Epithelial cell of esophagus (primary cell): ENCODE measurements around the gene FOCAD.

Experiments used
- DNase-seq: peaks from one replicate; pipeline ENCODE4 v3.0.0; 2010; ENCODE audit warnings: low read depth
- H3K4me3 ChIP-seq: 2 replicates; pipeline ENCODE4 v1.5.1; 2011; ENCODE audit warnings: mild to moderate bottlenecking, low read length, control low read depth
- TF ChIP-seq, protein P1 (sequence below): IDR thresholded peaks from 2 replicates; pipeline ENCODE4 v1.5.1; 2011; ENCODE audit warnings: low read depth, mild to moderate bottlenecking, low read length, control low read depth, inconsistent platforms; ENCODE audit not compliant: insufficient read depth; ENCODE audit errors: missing control alignments

Gene FOCAD

DNA sequence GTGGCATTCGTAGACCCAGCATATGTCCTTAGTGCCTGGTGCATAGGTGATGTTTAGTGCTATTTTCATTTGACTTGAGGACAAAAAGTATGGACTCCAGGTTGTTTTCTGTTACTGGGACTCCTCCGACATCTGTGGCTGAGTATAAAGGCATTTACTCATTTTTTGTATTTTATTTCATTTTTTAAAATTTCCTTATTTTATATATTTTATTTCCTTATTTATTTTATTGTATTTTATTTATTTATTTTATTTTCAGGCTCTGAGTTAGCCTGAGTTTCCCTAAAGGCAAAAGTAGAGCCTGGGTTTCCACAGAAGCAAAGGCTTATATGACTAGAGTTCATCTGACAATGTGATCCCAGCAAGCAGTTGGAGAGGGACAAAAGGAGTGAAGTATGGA lies 91.6 kb downstream of the FOCAD start:
- TF ChIP-seq, protein P1, sequence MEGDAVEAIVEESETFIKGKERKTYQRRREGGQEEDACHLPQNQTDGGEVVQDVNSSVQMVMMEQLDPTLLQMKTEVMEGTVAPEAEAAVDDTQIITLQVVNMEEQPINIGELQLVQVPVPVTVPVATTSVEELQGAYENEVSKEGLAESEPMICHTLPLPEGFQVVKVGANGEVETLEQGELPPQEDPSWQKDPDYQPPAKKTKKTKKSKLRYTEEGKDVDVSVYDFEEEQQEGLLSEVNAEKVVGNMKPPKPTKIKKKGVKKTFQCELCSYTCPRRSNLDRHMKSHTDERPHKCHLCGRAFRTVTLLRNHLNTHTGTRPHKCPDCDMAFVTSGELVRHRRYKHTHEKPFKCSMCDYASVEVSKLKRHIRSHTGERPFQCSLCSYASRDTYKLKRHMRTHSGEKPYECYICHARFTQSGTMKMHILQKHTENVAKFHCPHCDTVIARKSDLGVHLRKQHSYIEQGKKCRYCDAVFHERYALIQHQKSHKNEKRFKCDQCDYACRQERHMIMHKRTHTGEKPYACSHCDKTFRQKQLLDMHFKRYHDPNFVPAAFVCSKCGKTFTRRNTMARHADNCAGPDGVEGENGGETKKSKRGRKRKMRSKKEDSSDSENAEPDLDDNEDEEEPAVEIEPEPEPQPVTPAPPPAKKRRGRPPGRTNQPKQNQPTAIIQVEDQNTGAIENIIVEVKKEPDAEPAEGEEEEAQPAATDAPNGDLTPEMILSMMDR, result no peak
- DNase-seq, result no peak
- H3K4me3 ChIP-seq, result no peak overlapping the region

DNA sequence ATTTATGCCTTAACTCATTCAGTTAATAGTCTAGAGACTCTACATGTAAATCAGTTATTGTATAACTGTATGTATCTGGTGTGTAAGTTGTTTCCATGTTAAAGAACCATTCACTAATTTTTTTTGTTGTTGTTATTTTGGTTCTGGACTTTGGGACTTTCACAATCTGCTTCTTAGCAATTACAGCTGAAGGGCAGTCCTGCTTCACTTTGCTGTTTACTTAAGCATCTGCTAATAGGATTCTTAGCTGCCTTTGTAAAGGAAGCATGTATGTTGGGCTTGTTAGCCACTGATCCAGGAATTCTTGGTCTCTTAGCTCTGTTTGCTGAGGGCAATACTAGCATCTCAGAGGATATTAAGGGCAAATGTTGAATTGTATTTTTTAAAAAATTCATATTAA lies 97.0 kb downstream of the FOCAD start:
- TF ChIP-seq, protein P1, result no peak
- no peak for DNase-seq
- H3K4me3 ChIP-seq, result no peak overlapping the region

DNA sequence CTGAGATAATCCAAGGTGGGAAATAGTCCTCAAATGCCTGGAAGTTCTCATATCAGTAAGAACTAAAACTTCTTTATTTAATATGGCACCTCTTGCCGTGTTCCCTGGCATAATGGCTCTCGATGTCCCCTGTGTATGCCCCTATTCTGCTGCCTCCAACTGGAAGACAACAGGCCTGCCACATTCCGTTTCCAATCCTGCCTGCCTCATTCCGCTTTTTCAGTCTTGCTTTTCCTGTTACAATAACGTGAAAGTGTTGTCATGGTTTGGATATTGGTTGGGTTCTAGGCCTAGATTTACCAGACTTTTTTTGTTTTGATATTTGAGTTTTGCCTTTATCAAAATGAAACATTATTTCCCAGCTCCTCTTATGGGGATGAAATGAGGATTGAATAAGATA lies 98.2 kb downstream of the FOCAD start:
- no peak overlapping the region for H3K4me3 ChIP-seq
- TF ChIP-seq, protein P1, result no peak
- no peak for DNase-seq

DNA sequence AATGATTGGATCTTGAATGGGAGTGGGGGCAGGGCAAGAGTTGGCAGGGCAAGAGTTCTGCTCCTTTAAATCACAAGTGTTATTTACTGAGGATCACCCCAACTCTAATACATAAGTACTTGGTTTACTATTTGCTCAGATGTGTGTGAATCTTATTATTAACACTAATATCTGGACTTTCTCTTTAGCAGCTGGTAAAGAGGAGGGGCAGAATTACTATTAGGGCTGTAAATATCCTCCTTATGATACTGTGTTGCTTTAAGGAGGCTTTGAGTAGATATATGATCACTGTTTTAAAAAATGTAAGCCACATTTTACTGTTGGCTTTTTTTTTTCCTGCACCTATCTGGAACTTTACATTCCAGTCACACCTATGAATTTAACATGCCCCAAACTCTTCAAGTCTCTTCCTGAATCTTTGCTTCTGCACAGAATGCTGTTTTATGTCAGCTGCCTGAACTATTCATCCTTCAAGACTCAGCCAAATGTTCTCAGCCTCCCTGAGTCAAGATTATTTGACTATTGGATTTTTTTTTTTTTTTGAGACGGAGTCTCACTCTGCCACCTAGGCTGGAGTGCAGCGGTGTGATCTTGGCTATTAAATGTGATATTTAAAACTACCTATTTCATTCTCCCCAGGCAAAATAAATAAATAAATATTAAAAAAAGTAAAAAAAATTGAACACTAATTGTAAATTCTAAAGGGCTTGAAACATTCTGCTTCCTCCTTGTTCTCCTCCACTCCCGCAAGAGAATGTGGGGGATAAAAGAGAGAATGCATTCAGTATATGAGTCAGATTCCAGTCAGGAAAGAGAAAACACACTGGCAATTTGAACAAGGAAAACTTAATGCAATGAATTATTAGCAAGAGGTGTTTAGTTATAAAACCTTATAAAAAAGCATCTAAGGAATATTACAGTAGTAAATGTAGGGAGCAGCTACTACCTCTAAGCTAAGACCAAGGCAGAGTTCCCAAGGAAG lies 99.3 kb downstream of the FOCAD start:
- peak; percentile 33 for DNase-seq
- H3K4me3 ChIP-seq, result no peak overlapping the region
- TF ChIP-seq, protein P1, result no peak

DNA sequence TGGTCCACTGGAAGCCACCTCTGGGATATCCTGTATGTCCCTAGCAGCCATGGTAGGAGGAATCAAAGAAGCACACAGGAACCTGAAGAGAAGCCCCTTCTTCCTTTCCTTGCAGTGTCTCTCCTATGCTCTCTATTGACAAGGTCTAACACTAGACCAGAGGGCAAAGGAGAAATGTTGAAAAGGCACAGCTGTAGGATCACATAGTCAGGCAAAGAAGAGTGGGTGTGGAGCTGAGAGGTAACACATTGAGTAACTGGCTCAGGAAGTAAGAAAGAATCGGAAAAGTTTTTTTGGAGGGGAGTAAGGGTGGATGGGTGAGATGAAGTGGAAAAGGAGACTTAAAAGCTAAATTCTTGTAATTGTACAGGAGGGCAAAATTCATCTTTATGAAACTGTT lies 100.1 kb downstream of the FOCAD start:
- no peak for DNase-seq
- TF ChIP-seq, protein P1, result no peak
- H3K4me3 ChIP-seq, result no peak overlapping the region

DNA sequence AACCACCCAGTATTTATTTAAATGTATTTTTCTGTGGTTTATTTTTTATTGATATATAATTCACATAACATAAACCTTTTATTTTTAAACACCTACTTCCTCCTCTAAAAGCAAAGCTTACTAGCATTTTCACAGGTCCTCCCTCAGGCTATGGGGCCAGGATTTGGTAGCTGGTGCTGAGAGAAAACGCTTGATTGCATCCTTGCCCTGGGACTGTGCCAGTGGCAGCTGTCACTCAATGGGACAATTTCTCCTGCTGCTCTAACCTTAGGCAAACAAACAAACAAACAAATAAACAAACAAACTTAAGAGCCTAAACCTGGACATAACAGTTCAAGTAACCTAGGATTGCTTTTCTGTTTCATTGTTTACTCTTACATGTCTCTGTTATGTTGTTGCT lies 102.7 kb downstream of the FOCAD start:
- DNase-seq, result no peak
- H3K4me3 ChIP-seq, result no peak overlapping the region
- TF ChIP-seq, protein P1, result no peak
